GM23338 (cell line): Measurements from ENCODE around the gene CEP250. TPM values are rescaled to one million over a fixed set of nuclear protein-coding genes. Genes with fewer than 3 reads are reported as not detected.

Source experiments
- ATAC-seq: fragments of 200-7000 bp; cut with Tn5 transposase; 3 replicates; pipeline ENCODE4 v1.9.1; 2020
- DNase-seq: peaks from one replicate; pipeline ENCODE4 v3.0.0-alpha.2; 2015; ENCODE audit warnings: low spot score
- H2AFZ ChIP-seq: fragments of 200-600 bp; sonication (generic); 2 replicates; pipeline ENCODE4 v1.8.0; 2016; ENCODE audit warnings: antibody characterized with exemption, mild to moderate bottlenecking, moderate library complexity
- H3F3A ChIP-seq: fragments of 200-600 bp; sonication (generic); replicated peaks from 2 replicates; pipeline ENCODE4 v1.8.0; 2017; ENCODE audit warnings: antibody characterized with exemption, mixed run types, low read depth
- H3K27ac ChIP-seq: fragments of 200-600 bp; sonication (generic); 2 replicates; pipeline ENCODE4 v1.6.1; 2016; ENCODE audit warnings: low read depth
- H3K27me3 ChIP-seq: fragments of 200-600 bp; sonication (generic); 2 replicates; pipeline ENCODE4 v1.8.0; 2016; ENCODE audit warnings: mild to moderate bottlenecking, mixed run types, moderate library complexity; ENCODE audit not compliant: insufficient read depth
- H3K36me3 ChIP-seq: fragments of 200-600 bp; sonication (generic); 2 replicates; pipeline ENCODE4 v1.8.0; 2016; ENCODE audit warnings: mild to moderate bottlenecking; ENCODE audit not compliant: insufficient read depth
- H3K4me1 ChIP-seq: fragments of 200-600 bp; sonication (generic); 2 replicates; pipeline ENCODE4 v1.8.0; 2016; ENCODE audit warnings: mild to moderate bottlenecking, moderate library complexity; ENCODE audit not compliant: insufficient read depth
- H3K4me2 ChIP-seq: fragments of 200-600 bp; sonication (generic); 2 replicates; pipeline ENCODE4 v1.7.1; 2017; ENCODE audit warnings: mixed run types
- H3K4me3 ChIP-seq: fragments of 200-600 bp; sonication (generic); 2 replicates; pipeline ENCODE4 v1.6.1; 2016; ENCODE audit warnings: mixed run types
- H3K79me2 ChIP-seq: fragments of 200-600 bp; sonication (generic); replicated peaks from 2 replicates; pipeline ENCODE4 v1.8.0; 2017; ENCODE audit warnings: mild to moderate bottlenecking; ENCODE audit not compliant: insufficient read depth
- H3K9me2 ChIP-seq: fragments of 200-600 bp; sonication (generic); 2 replicates; pipeline ENCODE4 v1.8.0; 2017; ENCODE audit not compliant: insufficient read depth
- H4K20me1 ChIP-seq: fragments of 200-600 bp; sonication (generic); replicated peaks from 2 replicates; pipeline ENCODE4 v1.8.0; 2017; ENCODE audit warnings: mild to moderate bottlenecking; ENCODE audit not compliant: insufficient read depth
- H3K27ac Mint-ChIP-seq: 2 replicates; pipeline ENCODE4 v1.8.0; 2020; ENCODE audit warnings: inconsistent platforms, mild to moderate bottlenecking, moderate library complexity, mixed read lengths
- H3K27me3 Mint-ChIP-seq: 3 replicates; pipeline ENCODE4 v1.8.0; 2022; ENCODE audit warnings: low read depth, mild to moderate bottlenecking, moderate library complexity, mixed read lengths, inconsistent platforms; ENCODE audit not compliant: insufficient read depth, poor library complexity
- H3K36me3 Mint-ChIP-seq: 3 replicates; pipeline ENCODE4 v1.8.0; 2021; ENCODE audit warnings: low read depth, mild to moderate bottlenecking, inconsistent platforms, moderate library complexity, mixed read lengths
- H3K4me1 Mint-ChIP-seq: 3 replicates; pipeline ENCODE4 v1.8.0; 2020; ENCODE audit warnings: mild to moderate bottlenecking, inconsistent platforms, mixed read lengths
- H3K4me3 Mint-ChIP-seq: 3 replicates; pipeline ENCODE4 v1.8.0; 2021; ENCODE audit warnings: moderate library complexity, mild to moderate bottlenecking, inconsistent platforms, mixed read lengths
- H3K9me3 Mint-ChIP-seq: 3 replicates; pipeline ENCODE4 v1.8.0; 2020; ENCODE audit warnings: moderate library complexity, mild to moderate bottlenecking, inconsistent platforms, mixed read lengths
- CREB1 ChIP-seq: fragments of 250-450 bp; sonication (Bioruptor Pico); IDR thresholded peaks from 2 replicates; pipeline ENCODE4 v1.5.0; 2020; ENCODE audit warnings: low read depth, mild to moderate bottlenecking, moderate library complexity
- EZH2 ChIP-seq: fragments of 200-600 bp; sonication (generic); IDR thresholded peaks from one replicate; pipeline ENCODE4 v1.8.0; 2017; ENCODE audit warnings: antibody characterized with exemption, mild to moderate bottlenecking, low read depth; ENCODE audit not compliant: unreplicated experiment
- POLR2AphosphoS5 ChIP-seq: IDR thresholded peaks from 2 replicates; pipeline ENCODE4 v1.6.1; 2016; ENCODE audit warnings: antibody characterized with exemption, low read depth
- ZNF331 ChIP-seq: fragments of 250-450 bp; sonication (Bioruptor Pico); IDR thresholded peaks from 2 replicates; pipeline ENCODE4 v1.5.0; 2020; ENCODE audit warnings: low read depth, mild to moderate bottlenecking, moderate library complexity
- polyA plus RNA-seq: library from polyadenylated mRNA; unstranded; fragments of >200 nt; fragmentation: Nextera tagmentation; extraction: Ambion mirVana; gene quantifications from 2 replicates; pipeline ENCODE4 v1.2.1, GENCODE V29; 2016
- total RNA-seq: library from RNA; depleted of rRNA; stranded (reverse); fragments of >200 nt; shearing (Covaris generic); gene quantifications from 2 replicates; pipeline ENCODE4 v1.2.3, GENCODE V29; 2014
- TF ChIP-seq, protein P1 (sequence below), 2 experiments: fragments of 200-600 bp in 1 of 2; sonication (generic) in 1 of 2; conservative IDR thresholded peaks; 2 replicates each; pipeline versions ENCODE4 v1.5.1 to v1.6.1; 2016 to 2017; ENCODE audit warnings: antibody characterized with exemption in 2 of 2, low read depth in 2 of 2, mild to moderate bottlenecking in 2 of 2, moderate library complexity in 1 of 2
- TF ChIP-seq, protein P2 (sequence below): IDR thresholded peaks from one replicate; pipeline ENCODE4 v1.6.1; 2018; ENCODE audit warnings: antibody characterized with exemption; ENCODE audit not compliant: unreplicated experiment

CEP250 gene
- total and polyA plus RNA-seq, 2 experiments from 2014 or later = 28.0 to 29.1 TPM

DNA sequence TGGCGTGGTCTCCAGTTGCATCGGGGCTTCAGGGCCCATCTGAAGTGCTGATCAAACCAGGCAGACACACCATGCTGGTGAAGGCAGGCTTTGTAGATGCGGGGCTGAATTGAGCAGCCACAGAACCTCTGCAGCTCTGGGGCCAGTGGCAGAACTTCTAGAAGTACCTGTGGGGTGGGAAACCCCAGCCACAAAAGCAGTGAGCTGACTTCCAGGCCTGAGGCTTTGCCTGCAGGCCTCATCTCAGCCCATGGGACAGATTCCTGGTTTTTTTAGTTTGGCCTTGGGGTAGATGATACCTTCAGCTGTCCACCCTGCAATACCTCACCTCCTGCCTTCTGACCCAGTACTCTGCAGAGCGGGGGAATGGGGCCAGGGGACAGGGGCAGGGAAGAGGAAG, 59.9 kb downstream of the CEP250 start:
- Mint-ChIP-seq H3K27me3 (peaks cover 16% of the 10 kb centered on the region), H3K27ac (no peak overlapping the region), H3K4me3 (no peak overlapping the region), H3K9me3 (no peaks in the 10 kb centered on the region), H3K36me3 (peaks cover 11% of the 10 kb centered on the region; the same call in 2 of the 3 replicates), H3K4me1 (no peaks in the 10 kb centered on the region)
- Histone ChIP-seq H4K20me1 (no peaks in the 10 kb centered on the region), H3F3A (no peaks in the 10 kb centered on the region), H3K79me2 (no peaks in the 10 kb centered on the region), H3K4me3 (no peak overlapping the region), H3K36me3 (no peaks in the 10 kb centered on the region; the same call in 1 of the 2 replicates), H3K9me2 (no peaks in the 10 kb centered on the region), H3K27ac (no peak overlapping the region), H3K4me1 (no peaks in the 10 kb centered on the region), H3K4me2 (no peak overlapping the region), H2AFZ (no peak overlapping the region), H3K27me3 (no peaks in the 10 kb centered on the region)
- no peak for DNase-seq
- no peak for ATAC-seq
- TF ChIP-seq, protein P1, sequence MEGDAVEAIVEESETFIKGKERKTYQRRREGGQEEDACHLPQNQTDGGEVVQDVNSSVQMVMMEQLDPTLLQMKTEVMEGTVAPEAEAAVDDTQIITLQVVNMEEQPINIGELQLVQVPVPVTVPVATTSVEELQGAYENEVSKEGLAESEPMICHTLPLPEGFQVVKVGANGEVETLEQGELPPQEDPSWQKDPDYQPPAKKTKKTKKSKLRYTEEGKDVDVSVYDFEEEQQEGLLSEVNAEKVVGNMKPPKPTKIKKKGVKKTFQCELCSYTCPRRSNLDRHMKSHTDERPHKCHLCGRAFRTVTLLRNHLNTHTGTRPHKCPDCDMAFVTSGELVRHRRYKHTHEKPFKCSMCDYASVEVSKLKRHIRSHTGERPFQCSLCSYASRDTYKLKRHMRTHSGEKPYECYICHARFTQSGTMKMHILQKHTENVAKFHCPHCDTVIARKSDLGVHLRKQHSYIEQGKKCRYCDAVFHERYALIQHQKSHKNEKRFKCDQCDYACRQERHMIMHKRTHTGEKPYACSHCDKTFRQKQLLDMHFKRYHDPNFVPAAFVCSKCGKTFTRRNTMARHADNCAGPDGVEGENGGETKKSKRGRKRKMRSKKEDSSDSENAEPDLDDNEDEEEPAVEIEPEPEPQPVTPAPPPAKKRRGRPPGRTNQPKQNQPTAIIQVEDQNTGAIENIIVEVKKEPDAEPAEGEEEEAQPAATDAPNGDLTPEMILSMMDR (conservative IDR thresholded peaks at IDR 0.05; ENCODE audit: low read depth in 2 of 2) = no peak

DNA sequence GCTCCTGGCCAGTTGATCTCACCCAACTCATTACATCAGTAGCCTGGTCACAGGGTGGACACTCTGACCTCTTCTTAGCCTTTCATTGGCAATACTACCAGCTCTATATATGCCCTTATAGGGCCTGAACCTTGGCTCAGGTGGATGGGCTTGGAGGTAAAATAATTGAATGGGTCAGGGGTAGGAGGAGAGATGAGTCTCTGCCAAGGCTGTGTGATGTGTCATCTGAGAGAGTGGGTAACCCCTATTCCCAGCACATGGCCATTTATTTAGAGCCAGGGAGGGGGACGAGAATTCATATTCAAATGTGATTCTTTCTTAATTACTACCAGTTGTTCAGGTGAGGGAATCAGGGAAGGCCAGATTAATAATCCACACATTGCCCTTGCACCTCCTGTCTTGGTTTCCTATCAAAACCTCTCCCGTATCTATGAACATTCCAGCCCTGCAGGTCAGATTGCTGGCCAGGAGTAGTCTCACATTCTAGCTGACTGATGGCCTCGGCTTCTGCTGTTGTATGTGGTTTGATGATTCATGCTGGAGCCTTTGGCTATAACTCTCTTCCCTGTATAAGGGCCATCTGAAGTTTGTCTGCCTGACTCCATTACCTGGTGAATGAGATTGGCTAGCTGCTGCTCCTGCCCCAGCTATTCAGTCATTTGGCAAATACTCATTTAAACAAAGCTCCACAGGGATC, 60.7 kb downstream of the CEP250 start:
- Histone ChIP-seq H4K20me1 (no peaks in the 10 kb centered on the region), H3K4me1 (no peaks in the 10 kb centered on the region), H3F3A (no peaks in the 10 kb centered on the region), H2AFZ (no peak overlapping the region), H3K4me2 (no peak overlapping the region), H3K4me3 (no peak overlapping the region), H3K27me3 (no peaks in the 10 kb centered on the region), H3K27ac (no peak overlapping the region), H3K9me2 (no peaks in the 10 kb centered on the region), H3K36me3 (no peaks in the 10 kb centered on the region; the same call in 1 of the 2 replicates), H3K79me2 (no peaks in the 10 kb centered on the region)
- no peak for ATAC-seq
- no peak for DNase-seq
- peaks cover 16% of the 10 kb centered on the region for H3K27me3 Mint-ChIP-seq
- H3K36me3 Mint-ChIP-seq = peaks cover 10% of the 10 kb centered on the region; the same call in 2 of the 3 replicates
- no peak overlapping the region; the same call in 1 of the 2 replicates for H3K27ac Mint-ChIP-seq
- no peaks in the 10 kb centered on the region for H3K9me3 Mint-ChIP-seq
- no peak overlapping the region for H3K4me3 Mint-ChIP-seq
- no peaks in the 10 kb centered on the region for H3K4me1 Mint-ChIP-seq
- TF ChIP-seq ZNF331 (no peak), CREB1 (no peak), POLR2AphosphoS5 (no peak), EZH2 (no peak)
- TF ChIP-seq, protein P2, sequence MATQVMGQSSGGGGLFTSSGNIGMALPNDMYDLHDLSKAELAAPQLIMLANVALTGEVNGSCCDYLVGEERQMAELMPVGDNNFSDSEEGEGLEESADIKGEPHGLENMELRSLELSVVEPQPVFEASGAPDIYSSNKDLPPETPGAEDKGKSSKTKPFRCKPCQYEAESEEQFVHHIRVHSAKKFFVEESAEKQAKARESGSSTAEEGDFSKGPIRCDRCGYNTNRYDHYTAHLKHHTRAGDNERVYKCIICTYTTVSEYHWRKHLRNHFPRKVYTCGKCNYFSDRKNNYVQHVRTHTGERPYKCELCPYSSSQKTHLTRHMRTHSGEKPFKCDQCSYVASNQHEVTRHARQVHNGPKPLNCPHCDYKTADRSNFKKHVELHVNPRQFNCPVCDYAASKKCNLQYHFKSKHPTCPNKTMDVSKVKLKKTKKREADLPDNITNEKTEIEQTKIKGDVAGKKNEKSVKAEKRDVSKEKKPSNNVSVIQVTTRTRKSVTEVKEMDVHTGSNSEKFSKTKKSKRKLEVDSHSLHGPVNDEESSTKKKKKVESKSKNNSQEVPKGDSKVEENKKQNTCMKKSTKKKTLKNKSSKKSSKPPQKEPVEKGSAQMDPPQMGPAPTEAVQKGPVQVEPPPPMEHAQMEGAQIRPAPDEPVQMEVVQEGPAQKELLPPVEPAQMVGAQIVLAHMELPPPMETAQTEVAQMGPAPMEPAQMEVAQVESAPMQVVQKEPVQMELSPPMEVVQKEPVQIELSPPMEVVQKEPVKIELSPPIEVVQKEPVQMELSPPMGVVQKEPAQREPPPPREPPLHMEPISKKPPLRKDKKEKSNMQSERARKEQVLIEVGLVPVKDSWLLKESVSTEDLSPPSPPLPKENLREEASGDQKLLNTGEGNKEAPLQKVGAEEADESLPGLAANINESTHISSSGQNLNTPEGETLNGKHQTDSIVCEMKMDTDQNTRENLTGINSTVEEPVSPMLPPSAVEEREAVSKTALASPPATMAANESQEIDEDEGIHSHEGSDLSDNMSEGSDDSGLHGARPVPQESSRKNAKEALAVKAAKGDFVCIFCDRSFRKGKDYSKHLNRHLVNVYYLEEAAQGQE = no peak
- TF ChIP-seq, protein P1 (conservative IDR thresholded peaks at IDR 0.05; ENCODE audit: low read depth in 2 of 2) = no peak
